Measurements from ENCODE around the gene HLA-DOB.

HLA-DOB gene

DNA sequence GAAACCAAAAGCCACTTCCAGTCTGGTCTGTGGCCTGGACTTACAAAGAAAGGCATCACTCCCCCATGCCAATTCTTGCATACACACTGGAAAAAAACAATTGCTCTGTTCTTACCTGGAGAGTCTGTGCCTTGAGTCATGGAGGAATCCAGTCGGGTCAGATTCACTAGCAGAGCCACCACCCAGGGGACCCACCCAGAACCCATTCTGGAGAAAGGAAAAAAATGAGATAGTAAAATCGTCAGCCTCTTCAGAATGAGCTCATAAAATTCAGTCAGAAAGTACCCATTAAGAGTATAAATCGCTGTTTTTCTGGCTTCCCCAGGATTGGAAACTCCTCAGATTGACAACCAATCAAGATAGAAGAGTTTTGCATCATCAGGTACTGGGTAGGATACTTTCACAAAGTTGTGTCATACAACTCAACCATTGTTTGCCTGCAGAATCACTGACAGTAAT is at the start of gene HLA-DOB:
Gene HLA-DOB (minus strand): TSS at position 257 of the 459 bp plus-strand sequence. CDS start 51 bp downstream, at position 206.
- DNase-seq, result no peak

GRCh38 chr6:32865724-32866443 is 49.1 kb upstream of the HLA-DOB start:
- no peak for DNase-seq

- no peak for DNase-seq
Observed at GRCh38 chr6:32862725-32863124, 45.9 kb upstream of the HLA-DOB start.

DNA sequence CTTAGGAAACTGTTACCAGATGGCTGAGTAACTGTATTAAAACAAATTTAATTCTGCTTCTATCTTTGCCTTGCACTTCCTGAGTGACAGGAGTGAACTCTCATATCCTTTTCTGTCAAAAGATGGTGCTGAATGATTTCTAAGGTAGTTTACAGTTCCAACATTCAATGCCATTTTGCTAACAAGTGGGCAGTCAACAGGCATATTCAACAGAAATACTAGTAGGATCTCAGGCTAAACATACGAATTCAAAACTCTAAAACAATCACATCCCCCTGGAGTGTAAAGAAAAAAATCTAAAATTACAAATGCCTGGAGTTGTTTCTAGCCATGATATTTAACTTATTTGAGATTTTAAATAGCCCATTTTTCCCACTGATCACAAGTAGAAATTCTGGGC is 43.9 kb upstream of the HLA-DOB start:
- no peak for DNase-seq

GRCh38 chr6:32858194-32858593 is 41.4 kb upstream of the HLA-DOB start:
- no peak for DNase-seq

GRCh38 chr6:32857156-32857891 is 40.5 kb upstream of the HLA-DOB start:
- DNase-seq, result no peak

DNA sequence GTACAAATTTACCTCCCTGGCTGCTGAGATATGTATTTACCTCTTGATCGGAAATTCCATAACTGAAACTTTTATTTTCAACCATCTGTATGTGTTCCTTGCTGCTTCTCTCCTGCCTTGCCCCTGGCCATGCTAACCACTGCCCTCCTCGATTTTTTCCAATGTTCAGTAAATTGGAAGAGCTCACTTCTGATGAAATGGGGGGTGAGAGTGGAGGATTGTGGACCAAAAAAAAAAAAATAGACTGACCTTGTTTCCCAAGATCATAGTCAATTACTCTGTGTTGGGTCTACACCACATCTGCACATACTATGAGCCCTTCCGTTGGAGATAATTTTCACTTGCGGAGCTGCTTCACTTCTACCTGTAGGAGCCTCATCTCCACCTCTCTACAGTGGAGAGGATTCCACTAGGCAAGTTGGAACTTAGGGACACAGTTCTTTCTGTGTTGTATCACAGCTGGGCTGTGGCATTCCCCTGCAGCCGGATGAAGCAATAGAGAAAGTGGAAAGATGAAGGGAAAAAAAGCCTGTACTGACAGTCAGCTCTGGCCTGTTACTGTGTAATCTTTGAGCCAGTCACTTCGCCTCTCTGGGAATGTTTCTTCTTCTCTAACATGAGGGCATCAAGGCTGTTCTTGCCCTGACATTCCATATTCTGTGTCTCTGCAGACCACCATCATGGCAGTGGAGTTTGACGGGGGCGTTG is 38.8 kb upstream of the HLA-DOB start:
- DNase-seq, result no peak

- no peak for DNase-seq
Observed at GRCh38 chr6:32854376-32855178, 37.8 kb upstream of the HLA-DOB start.

- peak; percentile 93 for DNase-seq
Observed at GRCh38 chr6:32853541-32854375, 37.0 kb upstream of the HLA-DOB start, which contains the start of the genes PSMB9 and TAP1. Gene PSMB9, plus strand, starts transcription at chr6:32854192. Its CDS starts 38 bp downstream, at chr6:32854230. Gene TAP1, minus strand, starts transcription at chr6:32853704. Its CDS starts 68 bp downstream, at chr6:32853636.

GRCh38 chr6:32852844-32853540 is 36.2 kb upstream of the HLA-DOB start:
- DNase-seq, result no peak

- peak; percentile 16 for DNase-seq
Observed at GRCh38 chr6:32852018-32852843, 35.4 kb upstream of the HLA-DOB start.

DNA sequence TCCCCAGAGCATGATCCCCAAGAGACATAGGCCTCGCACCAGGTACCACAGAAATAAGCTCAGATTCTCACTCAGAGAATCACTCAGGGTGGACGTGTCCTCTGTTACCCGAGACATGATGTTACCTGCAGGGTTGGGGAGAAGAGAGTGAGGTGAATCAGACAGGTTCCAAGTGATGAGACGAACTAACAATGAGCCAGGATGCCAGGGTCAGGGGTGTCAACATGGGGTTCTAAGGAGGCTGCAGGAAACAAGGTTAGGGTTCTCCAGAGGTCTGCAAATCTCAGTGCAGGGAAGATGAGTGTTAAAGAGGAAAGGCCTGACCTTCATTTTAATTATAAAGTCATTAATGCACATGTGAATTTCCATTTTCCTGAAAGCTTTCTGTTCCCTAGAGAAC is 34.2 kb upstream of the HLA-DOB start:
- no peak for DNase-seq

- no peak for DNase-seq
Observed at GRCh38 chr6:32849126-32849525, 32.3 kb upstream of the HLA-DOB start.

DNA sequence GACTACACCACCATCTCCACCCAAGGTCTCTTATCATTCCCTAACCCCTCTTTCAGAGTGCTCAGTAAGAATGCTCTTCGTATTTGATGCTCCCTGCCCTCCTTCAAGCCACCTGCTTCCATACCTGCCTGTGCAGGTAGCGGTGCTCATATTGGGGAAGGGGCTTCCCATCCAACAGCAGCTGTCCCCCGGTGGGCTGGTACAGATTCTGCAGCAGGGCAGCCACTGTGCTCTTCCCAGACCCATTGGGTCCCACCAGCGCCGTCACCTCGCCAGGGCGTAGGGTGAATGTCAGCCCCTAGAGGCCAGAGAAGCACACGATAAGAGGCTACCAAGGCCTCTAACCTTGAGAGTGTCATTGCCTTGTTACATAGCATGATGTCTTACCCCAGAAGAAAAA is 31.0 kb upstream of the HLA-DOB start:
- DNase-seq, result no peak

GRCh38 chr6:32847004-32847403 is 30.2 kb upstream of the HLA-DOB start:
- no peak for DNase-seq

- DNase-seq, result no peak
Observed at GRCh38 chr6:32845384-32845884, 28.6 kb upstream of the HLA-DOB start.

DNA sequence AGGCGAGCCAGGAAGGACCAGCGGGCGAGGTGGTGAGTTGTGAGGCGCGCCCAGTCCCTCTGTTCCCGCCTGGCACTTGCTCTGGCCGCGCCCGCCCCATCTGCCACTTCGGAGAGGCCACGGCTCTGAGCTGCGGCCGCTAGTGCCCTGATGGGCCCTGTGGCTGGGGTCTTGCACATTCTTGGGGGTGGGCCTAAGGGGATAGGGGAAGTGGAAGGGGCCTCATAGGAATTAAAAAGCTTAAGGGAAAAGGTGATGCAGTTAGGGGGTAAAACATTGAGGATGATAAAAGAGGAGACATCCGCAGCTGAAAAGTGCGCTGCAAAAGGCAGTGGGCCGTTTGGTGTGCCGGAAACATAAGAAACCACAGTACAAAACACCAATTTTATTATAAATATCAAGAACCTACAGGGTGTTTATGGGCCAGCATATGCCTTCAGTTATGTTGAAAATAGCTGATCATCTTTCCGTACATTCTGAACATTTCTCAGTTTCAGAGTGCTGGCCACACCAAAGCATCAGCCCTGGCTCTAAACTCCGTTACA is 28.1 kb upstream of the HLA-DOB start:
- DNase-seq, result no peak

DNA sequence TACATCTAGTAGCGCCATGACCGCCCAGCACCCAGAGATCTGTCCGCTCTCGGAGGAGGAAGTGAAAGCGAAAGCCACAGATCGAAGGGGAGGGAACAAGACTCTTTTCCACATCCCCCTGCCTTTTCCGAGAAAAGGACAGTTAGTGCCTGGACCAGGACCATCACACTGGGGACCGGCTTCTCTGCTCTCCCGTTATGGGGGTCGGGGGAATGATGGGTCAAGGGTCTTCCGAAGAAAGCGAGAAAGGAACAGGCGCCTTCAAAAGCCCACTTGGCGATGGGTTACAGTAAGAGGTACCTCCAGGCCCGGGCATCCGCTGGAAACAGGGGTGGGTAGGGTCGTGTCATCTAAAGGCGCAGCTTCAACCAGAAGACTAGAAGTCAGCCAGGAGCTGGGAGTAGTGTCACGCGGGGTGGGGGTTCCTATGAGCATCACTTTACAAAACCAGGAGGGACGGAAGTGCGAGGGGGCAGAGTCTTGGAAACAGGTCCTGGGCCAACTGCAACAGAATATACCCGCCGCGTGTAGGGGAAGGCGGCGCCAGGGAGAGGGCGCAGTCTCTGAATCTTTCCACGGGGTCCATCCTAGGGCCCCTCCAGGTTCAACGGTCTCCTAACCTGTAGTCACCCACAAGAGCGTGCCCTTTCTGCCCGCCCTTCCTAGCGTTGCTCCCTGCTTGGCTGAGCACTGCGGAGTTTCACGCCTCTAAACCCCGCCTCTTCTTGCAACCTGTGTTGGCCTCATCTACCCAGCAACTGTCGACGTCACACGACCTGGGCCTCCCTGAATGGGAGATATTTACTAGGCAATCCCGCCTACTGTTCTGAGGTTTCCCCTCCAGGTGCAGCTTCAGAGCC is 27.4 kb upstream of the HLA-DOB start, which contains the start of gene PSMB8:
Gene PSMB8 (minus strand): TSS at position 69 of the 860 bp plus-strand sequence. CDS start 51 bp downstream, at position 18.
- DNase-seq, result peak; percentile 97
